ENCODE measurements around the gene CFHR2.
"Not testable (repeated sequence)": the region's sequence is repeated elsewhere in the genome, so short reads cannot be mapped to it uniquely, and the experiment has no call there.

Gene CFHR2

DNA sequence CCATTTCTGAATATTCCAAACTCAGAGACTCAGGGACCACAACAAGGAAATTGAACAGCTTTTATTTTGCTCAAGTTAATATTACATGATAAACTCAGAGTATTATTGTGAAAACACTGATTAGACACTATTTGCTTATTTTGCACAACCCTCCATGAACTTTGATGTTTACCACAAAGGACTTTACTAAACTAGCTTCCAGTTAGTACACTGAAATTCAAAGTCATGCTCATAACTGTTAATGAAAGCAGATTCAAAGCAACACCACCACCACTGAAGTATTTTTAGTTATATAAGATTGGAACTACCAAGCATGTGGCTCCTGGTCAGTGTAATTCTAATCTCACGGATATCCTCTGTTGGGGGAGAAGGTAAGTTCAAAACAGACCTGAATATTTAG, at the start of gene CFHR2:
TSS of gene CFHR2 (plus strand) at position 171 of the 400 bp plus-strand sequence. CDS start at position 314, 143 bp downstream.
- in situ Hi-C loops (cut with HindIII; ENCODE audit: low sequenced_read_pairs) = not testable (repeated sequence)

DNA sequence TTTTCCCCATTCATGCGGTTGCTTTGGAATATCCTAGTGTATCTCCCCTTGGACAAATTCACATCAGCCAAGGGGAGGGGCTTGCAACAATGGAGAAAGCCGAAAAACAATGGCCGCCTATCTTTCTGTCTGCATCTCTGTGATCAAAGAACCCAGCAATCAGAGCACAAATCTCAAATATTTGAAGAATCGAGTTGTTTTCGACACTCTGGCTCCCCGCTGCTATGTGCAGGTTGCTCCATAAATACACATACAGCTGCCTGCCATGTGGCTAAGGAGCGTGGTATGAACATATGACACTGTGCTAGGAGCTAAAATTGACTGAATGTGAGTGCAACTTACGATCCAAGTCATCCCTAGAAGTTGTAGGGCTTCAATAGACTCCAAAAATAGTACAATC, 47.2 kb upstream of the CFHR2 start:
- in situ Hi-C loops (cut with HindIII; ENCODE audit: low sequenced_read_pairs) = no loop called here

DNA sequence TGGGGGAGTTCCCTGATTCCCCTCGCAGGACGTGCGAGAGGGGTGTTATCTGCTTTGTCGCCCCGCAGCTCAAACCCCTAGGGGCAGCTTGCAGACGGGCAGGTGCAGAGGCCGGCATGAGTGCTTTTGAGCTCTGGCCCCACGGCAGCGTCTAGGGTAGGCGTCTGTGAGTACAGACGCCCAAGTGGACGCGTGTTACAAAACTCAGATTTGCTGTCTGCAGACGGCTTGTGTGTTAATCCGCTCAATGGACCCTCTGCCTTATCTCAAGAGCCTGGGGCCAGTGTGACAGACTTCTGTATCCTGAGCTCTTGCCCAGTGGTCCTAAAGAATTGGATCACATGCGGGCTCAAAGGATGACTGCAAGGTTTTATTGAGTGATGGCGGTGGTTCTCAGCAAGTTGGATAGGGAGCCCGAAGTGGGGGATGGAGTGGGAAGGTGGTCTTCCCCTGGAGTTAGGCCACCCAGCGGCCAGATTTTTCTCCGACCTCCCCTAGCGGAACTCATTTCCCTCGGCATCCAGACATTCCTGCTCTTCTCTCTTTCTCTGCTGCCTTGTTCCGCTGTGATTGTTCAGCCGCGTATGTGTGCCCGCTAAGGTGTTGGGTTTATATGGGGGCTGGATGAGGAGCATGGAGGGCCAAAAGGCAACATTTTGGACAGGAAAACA, 46.2 kb upstream of the CFHR2 start:
- in situ Hi-C loops (cut with HindIII; ENCODE audit: low sequenced_read_pairs) = no loop called here

DNA sequence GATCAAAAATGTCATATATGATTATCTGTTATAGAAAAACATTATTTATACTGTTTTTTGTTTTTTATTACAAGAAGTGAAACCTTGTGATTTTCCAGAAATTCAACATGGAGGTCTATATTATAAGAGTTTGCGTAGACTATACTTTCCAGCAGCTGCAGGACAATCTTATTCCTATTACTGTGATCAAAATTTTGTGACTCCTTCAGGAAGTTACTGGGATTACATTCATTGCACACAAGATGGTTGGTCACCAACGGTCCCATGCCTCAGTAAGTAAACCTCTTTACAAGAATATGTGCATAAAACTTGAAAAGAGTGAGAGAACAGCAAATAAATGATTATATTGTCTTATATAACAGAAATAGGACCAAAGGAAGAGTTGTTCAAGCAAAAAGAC, 41.2 kb upstream of the CFHR2 start:
- in situ Hi-C loops (cut with HindIII; ENCODE audit: low sequenced_read_pairs) = no loop called here

DNA sequence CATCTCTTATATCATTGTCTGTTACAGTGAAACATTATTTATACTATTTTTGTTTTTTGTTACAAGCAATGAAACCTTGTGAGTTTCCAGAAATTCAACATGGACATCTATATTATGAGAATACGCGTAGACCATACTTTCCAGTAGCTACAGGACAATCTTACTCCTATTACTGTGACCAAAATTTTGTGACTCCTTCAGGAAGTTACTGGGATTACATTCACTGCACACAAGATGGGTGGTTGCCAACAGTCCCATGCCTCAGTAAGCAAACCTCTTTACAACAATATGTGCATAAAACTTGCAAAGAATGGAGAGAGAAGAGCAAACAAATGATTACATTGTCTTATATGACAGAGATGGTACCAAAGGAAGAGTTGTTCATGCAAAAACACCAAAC, 33.3 kb upstream of the CFHR2 start:
- in situ Hi-C loops (cut with HindIII; ENCODE audit: low sequenced_read_pairs) = no loop called here

DNA sequence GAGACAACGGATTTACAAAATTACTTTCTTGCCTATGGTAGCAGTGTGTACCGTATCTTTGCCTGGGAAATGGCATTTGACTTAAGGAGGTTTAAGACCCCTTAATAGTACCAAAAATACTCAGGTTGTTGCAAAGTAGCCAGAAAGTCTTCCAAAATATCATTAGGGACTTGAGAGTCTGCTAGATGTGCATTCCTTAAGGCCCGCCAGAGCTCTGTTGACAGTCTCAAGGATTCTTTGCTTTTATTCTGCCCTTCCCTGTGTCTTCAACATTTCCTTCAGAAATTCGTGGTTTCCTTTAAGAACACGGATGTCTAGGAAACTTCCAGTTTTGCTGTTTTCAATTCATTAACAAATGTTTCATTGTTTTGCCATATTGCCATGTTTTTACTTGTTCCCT, 31.3 kb upstream of the CFHR2 start:
- in situ Hi-C loops (cut with HindIII; ENCODE audit: low sequenced_read_pairs) = not testable (repeated sequence)

DNA sequence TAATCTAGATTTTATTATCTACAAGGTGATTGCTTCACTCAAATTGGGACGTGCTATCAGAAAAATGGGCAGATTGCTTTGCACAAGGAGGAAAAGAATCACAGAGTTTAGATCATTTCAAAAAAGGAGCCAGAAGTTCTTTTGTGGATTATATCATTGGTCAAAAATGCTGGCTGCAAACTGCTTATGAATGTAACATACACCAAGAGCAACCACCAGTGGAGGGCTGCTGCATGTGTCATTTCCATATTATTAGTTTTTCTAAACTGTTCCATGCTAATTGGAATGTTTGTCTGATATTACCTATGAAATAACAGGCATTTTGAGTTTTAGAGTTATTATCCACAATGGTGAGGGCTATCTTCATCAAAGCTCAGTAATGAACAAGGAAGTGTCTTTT, 16.7 kb upstream of the CFHR2 start:
- in situ Hi-C loops (cut with HindIII; ENCODE audit: low sequenced_read_pairs) = not testable (repeated sequence)

DNA sequence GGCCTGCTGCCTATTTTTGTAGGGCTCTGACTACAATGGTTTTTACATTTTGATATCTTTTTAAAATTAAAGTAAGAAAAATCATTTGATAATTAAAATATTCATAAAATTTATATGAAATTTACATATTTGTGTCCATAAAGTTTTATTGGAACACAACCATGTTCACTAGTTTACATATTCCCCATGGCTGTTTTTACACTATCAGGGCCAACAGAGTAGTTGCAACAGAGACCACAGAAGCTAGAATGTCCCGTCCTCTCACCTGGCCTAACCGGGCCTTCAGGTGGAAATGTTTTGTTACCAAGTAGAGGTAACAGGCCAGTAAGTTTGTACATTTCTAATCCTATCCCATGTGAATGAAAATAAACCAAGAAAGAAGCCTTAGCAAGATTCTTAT, 10.7 kb upstream of the CFHR2 start:
- in situ Hi-C loops (cut with HindIII; ENCODE audit: low sequenced_read_pairs) = not testable (repeated sequence)

DNA sequence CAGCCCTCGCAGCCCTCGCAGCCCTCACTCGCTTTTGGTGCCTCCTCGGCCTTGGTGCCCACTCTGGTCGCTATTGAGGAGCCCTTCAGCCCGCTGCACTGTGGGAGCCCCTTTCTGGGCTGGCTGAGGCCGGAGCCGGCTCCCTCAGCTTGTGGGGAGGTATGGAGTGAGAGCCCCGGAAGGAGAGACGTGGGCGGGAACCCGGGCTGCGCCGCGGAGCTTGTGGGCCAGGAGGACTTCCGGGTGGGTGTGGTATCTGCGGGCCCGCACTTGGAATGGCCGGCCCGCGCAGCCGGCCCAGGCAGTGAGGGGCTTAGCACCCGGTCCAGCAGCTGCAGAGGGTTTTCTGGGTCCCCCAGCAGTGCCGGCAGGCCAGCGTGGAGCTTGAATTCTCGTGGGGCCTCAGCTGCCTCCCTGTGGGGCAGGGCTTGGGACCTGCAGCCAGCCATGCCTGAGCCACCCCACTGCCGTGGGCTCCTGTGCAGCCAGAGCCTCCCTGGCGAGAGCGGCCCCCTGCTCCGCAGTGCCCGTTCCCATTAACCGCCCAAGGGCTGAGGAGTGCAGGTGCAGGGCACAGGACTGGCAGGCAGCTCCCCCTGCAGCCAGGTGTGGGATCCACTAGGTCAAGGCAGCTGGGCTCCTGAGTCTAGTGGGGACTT, 9.9 kb upstream of the CFHR2 start:
- in situ Hi-C loops (cut with HindIII; ENCODE audit: low sequenced_read_pairs) = no loop called here

DNA sequence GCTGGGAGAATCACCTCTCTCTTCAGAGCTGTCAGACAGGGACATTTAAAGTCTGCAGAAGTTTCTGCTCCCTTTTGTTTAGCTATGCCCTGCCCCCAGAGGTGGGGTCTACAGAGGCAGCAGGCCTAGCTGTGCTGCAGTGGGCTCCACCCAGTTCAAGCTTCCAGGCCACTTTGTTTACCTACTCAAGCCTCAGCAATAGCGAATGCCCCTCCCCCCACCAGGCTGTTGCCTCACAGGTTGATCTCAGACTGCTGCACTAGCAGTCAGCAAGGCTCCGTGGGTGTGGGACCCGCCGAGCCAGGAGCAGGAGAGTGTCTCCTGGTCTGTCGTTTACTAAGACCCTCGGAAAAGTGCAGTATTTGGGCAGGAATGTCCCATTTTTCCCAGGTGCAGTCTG, 2.1 kb upstream of the CFHR2 start:
- in situ Hi-C loops (cut with HindIII; ENCODE audit: low sequenced_read_pairs) = not testable (repeated sequence)

DNA sequence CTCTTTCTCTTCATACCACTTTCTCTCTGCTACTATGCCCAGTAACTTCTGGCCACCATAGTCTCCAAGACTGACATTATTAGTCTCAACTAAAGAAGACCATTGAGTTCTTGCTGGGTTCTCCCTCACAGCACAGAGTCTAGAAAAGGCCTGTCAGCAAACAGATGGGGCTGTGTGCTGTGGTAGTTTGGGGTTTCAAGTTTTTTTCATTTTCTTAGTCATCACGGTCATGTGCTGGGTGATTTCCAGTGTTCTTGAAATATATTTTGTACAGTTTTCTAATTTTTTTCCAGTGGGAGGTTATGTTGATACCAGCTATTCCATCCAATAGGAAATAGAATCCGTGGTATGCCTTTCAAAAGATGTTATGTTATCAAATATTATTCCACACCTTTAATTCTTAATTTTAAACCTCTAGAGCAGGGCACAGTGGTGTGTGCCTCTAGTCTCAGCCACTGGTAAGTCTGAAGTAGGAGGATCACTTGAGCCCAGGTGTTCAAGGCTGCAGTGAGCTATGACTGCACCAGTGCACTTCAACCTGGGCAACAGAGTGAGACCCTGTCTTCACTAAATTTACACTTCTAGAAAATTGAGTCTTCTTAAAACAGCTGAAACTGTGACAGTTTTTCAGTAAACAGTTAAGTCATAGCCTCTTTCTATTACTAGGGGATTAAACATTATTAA, 8.3 kb downstream of the CFHR2 start:
- in situ Hi-C loops (cut with HindIII; ENCODE audit: low sequenced_read_pairs) = no loop called here

DNA sequence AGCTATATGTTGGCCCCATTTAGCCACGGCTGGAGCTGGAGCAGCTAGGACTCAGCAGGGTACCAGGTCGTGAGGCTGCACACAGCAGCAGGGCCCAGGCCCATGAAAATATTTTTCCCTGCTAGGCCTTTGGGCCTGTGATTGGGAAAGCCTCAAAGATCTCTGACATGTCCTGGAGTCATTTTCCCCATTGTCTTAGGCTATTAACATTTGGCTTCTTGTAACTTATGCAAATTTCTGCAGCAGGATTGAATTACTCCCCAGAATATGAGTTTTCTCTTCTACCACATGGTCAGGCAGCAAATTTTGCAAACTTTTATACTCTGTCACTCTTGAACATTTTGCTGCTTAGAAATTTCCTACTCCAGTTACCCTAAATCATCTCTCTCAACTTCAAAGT, 11.2 kb downstream of the CFHR2 start:
- in situ Hi-C loops (cut with HindIII; ENCODE audit: low sequenced_read_pairs) = no loop called here

DNA sequence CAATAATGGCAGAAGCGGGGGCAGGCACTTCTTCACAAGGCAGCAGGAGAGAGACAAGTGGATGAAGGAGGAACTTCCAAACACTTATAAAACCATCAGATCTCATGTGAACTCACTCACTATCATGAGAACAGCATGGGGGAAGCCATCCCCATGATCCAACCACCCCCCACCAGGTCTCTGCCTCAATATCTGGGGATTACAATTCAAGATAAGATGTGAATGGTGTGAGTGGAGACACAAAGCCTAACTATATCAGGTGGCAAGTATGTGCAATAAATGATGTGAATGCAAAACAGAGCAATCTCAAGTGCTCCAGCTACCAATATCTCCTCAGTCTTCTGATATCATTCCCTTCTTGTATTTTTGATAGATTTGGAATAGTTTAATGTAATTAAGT, 12.4 kb downstream of the CFHR2 start:
- in situ Hi-C loops (cut with HindIII; ENCODE audit: low sequenced_read_pairs) = no loop called here

DNA sequence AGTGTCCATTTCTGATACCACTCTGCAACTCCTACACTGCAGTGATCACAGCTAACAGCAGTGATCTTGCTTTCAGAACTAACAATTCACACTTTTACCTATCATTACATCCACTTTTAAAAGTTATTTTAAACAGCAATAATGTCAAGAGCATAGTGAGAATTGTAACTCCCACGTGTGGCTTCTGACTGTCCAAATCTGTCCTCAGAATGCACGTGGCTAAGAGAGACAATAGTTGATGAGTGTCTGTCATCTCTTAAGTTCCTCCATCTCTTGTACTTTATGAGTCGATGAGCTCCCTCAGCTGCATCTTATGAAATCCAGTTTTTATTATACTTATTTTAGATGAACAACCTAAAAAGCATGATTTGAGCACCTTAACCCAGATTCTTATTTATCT, 17.3 kb downstream of the CFHR2 start:
- in situ Hi-C loops (cut with HindIII; ENCODE audit: low sequenced_read_pairs) = no loop called here

DNA sequence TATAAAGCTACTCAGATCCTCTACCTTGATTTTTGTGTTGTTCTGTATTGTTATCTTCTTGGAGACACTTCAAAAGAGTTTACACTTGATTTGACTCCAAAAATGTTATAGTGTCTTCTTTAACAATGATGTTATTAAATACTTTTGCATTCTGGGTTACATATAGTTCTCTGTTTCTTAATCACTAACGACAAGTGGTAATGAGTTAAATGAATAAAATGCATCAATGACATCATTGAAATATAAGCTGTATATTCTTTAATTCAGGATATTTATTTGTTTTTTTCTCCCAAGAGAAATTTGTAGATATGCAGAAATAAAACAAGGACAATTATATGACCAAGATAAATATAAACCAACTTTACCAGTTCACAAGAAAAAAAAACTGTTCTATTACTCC, 26.6 kb downstream of the CFHR2 start:
- in situ Hi-C loops (cut with HindIII; ENCODE audit: low sequenced_read_pairs) = no loop called here

DNA sequence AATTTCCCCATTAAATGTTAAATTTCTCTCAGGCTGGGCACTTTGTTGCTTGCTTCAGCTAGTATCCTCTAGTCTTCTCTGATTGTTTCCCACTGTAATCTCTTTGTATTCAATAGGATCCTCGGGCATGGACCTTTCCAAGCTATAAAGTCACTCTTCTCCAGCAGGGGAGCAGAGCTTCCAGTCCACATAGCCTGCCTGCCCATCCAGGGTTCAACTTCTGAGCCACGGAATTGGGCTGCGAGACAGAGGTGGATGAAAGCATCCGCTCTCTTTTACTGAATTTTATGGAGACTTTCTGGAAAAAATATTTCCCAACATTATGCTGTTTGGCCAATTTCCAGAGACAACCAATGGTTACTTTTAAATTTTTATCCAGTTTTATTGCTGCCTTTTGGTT, 32.7 kb downstream of the CFHR2 start:
- in situ Hi-C loops (cut with HindIII; ENCODE audit: low sequenced_read_pairs) = no loop called here

DNA sequence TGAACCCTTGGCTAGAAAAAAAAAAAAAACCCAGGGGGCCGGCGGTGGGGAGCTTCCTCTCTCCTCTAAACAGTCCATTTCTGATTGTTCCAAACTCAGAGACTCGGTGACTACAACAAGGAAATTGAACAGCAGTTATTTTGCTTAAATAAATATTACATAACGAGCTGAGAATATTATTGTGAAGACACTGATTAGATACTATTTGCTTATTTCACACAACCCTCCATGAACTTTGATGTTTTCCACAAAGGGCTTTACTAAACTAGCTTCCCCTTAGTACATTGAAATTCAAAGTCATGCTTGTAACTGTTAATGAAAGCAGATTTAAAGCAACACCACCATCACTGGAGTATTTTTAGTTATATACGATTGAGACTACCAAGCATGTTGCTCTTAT, 33.7 kb downstream of the CFHR2 start, which contains the start of gene CFHR5:
TSS of gene CFHR5 (plus strand) at position 279 of the 400 bp plus-strand sequence. CDS start at position 388, 109 bp downstream.
- in situ Hi-C loops (cut with HindIII; ENCODE audit: low sequenced_read_pairs) = no loop called here

DNA sequence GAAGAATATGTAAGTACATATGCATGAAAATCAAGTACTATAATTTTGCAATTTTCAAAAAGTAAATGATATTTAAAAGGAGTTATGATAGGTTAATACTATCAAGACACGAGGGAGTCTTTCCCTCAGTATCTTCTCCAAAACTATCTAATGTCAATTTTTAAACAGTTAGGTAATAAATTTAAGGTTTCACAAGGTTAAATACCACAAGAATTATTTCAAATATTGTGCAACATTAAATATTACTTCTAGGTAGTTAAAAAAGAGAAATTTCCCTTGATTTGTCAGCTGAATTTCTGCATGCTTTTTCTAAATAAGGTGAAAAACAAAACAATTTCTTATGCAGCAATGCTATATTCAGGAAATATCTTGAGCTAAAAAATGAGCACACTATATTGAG, 37.3 kb downstream of the CFHR2 start:
- in situ Hi-C loops (cut with HindIII; ENCODE audit: low sequenced_read_pairs) = no loop called here

DNA sequence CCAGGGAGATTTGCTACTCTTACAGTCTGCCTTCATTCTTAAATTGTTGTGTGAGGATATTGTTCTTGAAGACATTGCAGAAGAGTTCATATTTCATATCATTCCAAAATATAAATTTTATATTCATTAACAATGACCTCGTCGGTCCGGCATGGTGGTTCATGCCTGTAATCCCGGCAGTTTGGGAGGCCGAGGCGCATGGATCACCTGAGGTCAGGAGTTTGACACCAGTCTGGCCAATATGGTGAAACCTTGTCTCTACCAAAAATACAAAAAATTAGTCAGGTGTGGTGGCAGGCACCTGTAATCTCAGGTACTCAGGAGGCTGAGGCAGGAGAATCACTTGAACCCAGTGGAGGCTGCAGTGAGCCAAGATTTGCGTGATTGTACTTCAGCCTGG, 38.7 kb downstream of the CFHR2 start:
- in situ Hi-C loops (cut with HindIII; ENCODE audit: low sequenced_read_pairs) = not testable (repeated sequence)

DNA sequence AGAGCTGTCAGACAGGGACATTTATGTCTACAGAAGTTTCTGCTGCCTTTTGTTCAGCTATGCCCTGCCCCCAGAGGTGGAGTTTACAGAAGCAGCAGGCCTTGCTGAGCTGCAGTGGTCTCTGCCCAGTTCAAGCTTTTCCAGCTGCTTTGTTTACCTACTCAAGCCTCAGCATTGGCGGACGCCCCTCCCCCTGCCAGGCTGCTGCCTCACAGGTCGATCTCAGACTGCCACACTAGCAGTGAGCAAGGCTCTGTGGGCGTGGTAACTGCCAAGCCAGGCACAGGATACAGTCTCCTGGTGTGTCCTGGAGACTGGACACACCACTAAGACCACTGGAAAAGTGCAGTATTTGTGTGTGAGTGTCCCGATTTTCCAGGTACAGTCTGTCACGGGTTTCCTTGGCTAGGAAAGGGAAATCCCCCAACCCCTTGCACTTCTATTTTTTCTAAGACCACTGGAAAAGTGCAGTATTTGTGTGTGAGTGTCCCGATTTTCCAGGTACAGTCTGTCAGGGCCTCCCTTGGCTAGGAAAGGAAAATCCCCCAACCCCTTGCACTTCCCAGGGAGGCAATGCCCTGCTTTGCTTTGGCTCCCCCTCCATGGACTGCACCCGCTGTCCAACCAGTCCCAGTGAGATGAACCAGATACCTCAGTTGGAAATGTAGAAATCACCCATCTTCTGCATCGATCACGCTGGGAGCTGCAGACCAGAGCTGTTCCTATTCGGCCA, 48.5 kb downstream of the CFHR2 start:
- in situ Hi-C loops (cut with HindIII; ENCODE audit: low sequenced_read_pairs) = not testable (repeated sequence)

DNA sequence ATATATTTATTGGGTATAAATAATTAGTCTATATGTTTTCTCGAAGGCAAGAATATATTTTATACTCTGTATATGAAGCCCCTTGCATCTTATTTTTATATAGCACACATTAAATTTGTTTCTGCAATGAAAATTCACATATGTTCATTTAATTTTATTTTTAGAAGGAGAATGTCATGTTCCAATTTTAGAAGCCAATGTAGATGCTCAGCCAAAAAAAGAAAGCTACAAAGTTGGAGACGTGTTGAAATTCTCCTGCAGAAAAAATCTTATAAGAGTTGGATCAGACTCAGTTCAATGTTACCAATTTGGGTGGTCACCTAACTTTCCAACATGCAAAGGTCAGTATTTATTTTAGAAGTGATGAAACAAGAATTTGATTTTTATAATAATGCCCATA, 50.4 kb downstream of the CFHR2 start:
- in situ Hi-C loops (cut with HindIII; ENCODE audit: low sequenced_read_pairs) = no loop called here
